ENCODE data around the gene ZBTB20.

Gene ZBTB20

GRCh38 chr3:114380233-114380651 lies 766.8 kb downstream of the ZBTB20 start:
- no peak for DNase-seq

- no peak for DNase-seq
Observed at GRCh38 chr3:114379266-114379665, 767.8 kb downstream of the ZBTB20 start.

GRCh38 chr3:114378760-114379159 lies 768.3 kb downstream of the ZBTB20 start:
- no peak for DNase-seq

- no peak for DNase-seq
Observed at GRCh38 chr3:114377426-114377825, 769.7 kb downstream of the ZBTB20 start.

GRCh38 chr3:114376516-114377185 lies 770.4 kb downstream of the ZBTB20 start:
- DNase-seq, result no peak

- no peak for DNase-seq
Observed at GRCh38 chr3:114375608-114376421, 771.3 kb downstream of the ZBTB20 start.

- no peak for DNase-seq
Observed at GRCh38 chr3:114374433-114374990, 772.6 kb downstream of the ZBTB20 start.

GRCh38 chr3:114370537-114371174 lies 776.4 kb downstream of the ZBTB20 start:
- DNase-seq, result no peak

- no peak for DNase-seq
Observed at GRCh38 chr3:114365909-114366308, 781.2 kb downstream of the ZBTB20 start.

GRCh38 chr3:114364806-114365654 lies 782.1 kb downstream of the ZBTB20 start:
- DNase-seq, result no peak

GRCh38 chr3:114363554-114364202 lies 783.4 kb downstream of the ZBTB20 start:
- no peak for DNase-seq

GRCh38 chr3:114362815-114363214 lies 784.3 kb downstream of the ZBTB20 start:
- no peak for DNase-seq

GRCh38 chr3:114361391-114361790 lies 785.7 kb downstream of the ZBTB20 start:
- no peak for DNase-seq

GRCh38 chr3:114356525-114356924 lies 790.6 kb downstream of the ZBTB20 start:
- DNase-seq, result no peak

- DNase-seq, result no peak
Observed at GRCh38 chr3:114356066-114356465, 791.0 kb downstream of the ZBTB20 start.

GRCh38 chr3:114355653-114356052 lies 791.4 kb downstream of the ZBTB20 start:
- DNase-seq, result no peak

GRCh38 chr3:114351822-114352145 lies 795.3 kb downstream of the ZBTB20 start:
- DNase-seq, result no peak

GRCh38 chr3:114351123-114351821 lies 795.8 kb downstream of the ZBTB20 start:
- DNase-seq, result no peak

- DNase-seq, result no peak
Observed at GRCh38 chr3:114350690-114351089, 796.4 kb downstream of the ZBTB20 start.

GRCh38 chr3:114350271-114350670 lies 796.8 kb downstream of the ZBTB20 start:
- no peak for DNase-seq

GRCh38 chr3:114344492-114344891 lies 802.6 kb downstream of the ZBTB20 start:
- no peak for DNase-seq
